Brain microvascular endothelial cell (primary cell): ENCODE data around the gene UFSP2.
A peak's percentile ranks its signal among the peaks of the same experiment; 100 is the strongest.

Source experiments
- DNase-seq: peaks from one replicate; pipeline ENCODE4 v3.0.0-alpha.2; 2020
- H3K27ac ChIP-seq: fragments of 250-450 bp; sonication (Bioruptor Pico); 2 replicates; pipeline ENCODE4 v1.5.1; 2020; ENCODE audit warnings: mild to moderate bottlenecking, moderate library complexity
- H3K27me3 ChIP-seq: fragments of 250-450 bp; sonication (Bioruptor Pico); replicated peaks from 2 replicates; pipeline ENCODE4 v1.5.1; 2020; ENCODE audit warnings: mild to moderate bottlenecking
- H3K36me3 ChIP-seq: fragments of 250-450 bp; sonication (Bioruptor Pico); replicated peaks from 2 replicates; pipeline ENCODE4 v1.5.1; 2020; ENCODE audit warnings: mild to moderate bottlenecking
- H3K4me3 ChIP-seq: 2 replicates; pipeline ENCODE4 v1.5.1; 2011; ENCODE audit warnings: low read depth, mild to moderate bottlenecking, control low read depth, low read length, moderate library complexity
- CTCF ChIP-seq: IDR thresholded peaks from 2 replicates; pipeline ENCODE4 v1.5.1; 2011; ENCODE audit warnings: low read depth, mild to moderate bottlenecking, moderate library complexity, low read length, control low read depth, inconsistent platforms; ENCODE audit errors: missing control alignments
- in situ Hi-C: cut with HindIII; loops from 2 replicates; pipeline ENCODE4 v1.10.0; 2017; ENCODE audit warnings: low sequenced_read_pairs, low pct_ligation_motif_present

Gene UFSP2

GRCh38 chr4:185395956-185396723, 29.6 kb downstream of the UFSP2 start:
- no peak for TF ChIP-seq CTCF
- in situ Hi-C loops: no loop called here
- H3K4me3 ChIP-seq: peak overlapping the region; percentile 70
- H3K27me3 ChIP-seq: no peaks in the 10 kb centered on the region
- H3K27ac ChIP-seq: peak overlapping the region; percentile 93
- peak; percentile 96 for DNase-seq
- H3K36me3 ChIP-seq: no peaks in the 10 kb centered on the region

- Histone ChIP-seq H3K27me3 (no peaks in the 10 kb centered on the region), H3K4me3 (peak within 1 kb of the TSS; percentile 70), H3K27ac (peak within 1 kb of the TSS; percentile 93), H3K36me3 (no peaks in the 10 kb centered on the region)
- in situ Hi-C loops: no loop called here
- DNase-seq: no peak
- TF ChIP-seq CTCF: no peak
Measured at GRCh38 chr4:185395238-185395955, 30.4 kb downstream of the UFSP2 start, which contains the start of gene LRP2BP. TSS of gene LRP2BP (minus strand) at chr4:185395924. CDS start at chr4:185378186, 17,738 bp downstream.

GRCh38 chr4:185394568-185395237, 31.1 kb downstream of the UFSP2 start:
- no peak for DNase-seq
- Histone ChIP-seq H3K27me3 (no peaks in the 10 kb centered on the region), H3K36me3 (no peaks in the 10 kb centered on the region), H3K27ac (no peak overlapping the region), H3K4me3 (peak overlapping the region; percentile 70)
- in situ Hi-C loops: no loop called here
- TF ChIP-seq CTCF: no peak

GRCh38 chr4:185392156-185392555, 33.6 kb downstream of the UFSP2 start:
- no peak for DNase-seq
- in situ Hi-C loops: no loop called here
- Histone ChIP-seq H3K36me3 (no peaks in the 10 kb centered on the region), H3K27ac (no peak overlapping the region), H3K27me3 (no peaks in the 10 kb centered on the region), H3K4me3 (no peak overlapping the region)
- TF ChIP-seq CTCF: no peak

GRCh38 chr4:185390941-185391340, 34.8 kb downstream of the UFSP2 start:
- Histone ChIP-seq H3K36me3 (no peaks in the 10 kb centered on the region), H3K27ac (no peak overlapping the region), H3K27me3 (no peaks in the 10 kb centered on the region), H3K4me3 (no peak overlapping the region)
- in situ Hi-C loops: no loop called here
- DNase-seq: no peak
- no peak for TF ChIP-seq CTCF
